Fibroblast of skin of scalp (primary cell): ENCODE results near the gene MICALL1. TPM values are rescaled to one million over a fixed set of nuclear protein-coding genes. Genes with fewer than 3 reads are reported as not detected.
A peak's percentile ranks its signal among the peaks of the same experiment; 100 is the strongest.

Experiments
- DNase-seq: peaks from one replicate; pipeline ENCODE4 v3.0.0-alpha.2; 2013
- polyA plus RNA-seq, 2 experiments: library from polyadenylated mRNA; unstranded; fragments of 120-200 nt; gene quantifications; one replicate each; pipeline ENCODE4 v1.2.1, GENCODE V29; 2013; ENCODE audit not compliant: insufficient read length in 2 of 2

The MICALL1 gene, protein sequence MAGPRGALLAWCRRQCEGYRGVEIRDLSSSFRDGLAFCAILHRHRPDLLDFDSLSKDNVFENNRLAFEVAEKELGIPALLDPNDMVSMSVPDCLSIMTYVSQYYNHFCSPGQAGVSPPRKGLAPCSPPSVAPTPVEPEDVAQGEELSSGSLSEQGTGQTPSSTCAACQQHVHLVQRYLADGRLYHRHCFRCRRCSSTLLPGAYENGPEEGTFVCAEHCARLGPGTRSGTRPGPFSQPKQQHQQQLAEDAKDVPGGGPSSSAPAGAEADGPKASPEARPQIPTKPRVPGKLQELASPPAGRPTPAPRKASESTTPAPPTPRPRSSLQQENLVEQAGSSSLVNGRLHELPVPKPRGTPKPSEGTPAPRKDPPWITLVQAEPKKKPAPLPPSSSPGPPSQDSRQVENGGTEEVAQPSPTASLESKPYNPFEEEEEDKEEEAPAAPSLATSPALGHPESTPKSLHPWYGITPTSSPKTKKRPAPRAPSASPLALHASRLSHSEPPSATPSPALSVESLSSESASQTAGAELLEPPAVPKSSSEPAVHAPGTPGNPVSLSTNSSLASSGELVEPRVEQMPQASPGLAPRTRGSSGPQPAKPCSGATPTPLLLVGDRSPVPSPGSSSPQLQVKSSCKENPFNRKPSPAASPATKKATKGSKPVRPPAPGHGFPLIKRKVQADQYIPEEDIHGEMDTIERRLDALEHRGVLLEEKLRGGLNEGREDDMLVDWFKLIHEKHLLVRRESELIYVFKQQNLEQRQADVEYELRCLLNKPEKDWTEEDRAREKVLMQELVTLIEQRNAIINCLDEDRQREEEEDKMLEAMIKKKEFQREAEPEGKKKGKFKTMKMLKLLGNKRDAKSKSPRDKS
- polyA plus RNA-seq (2013, experiment 1 of 2; ENCODE audit: insufficient read length) = 105 TPM
- polyA plus RNA-seq (2013, experiment 2 of 2; ENCODE audit: insufficient read length) = 106 TPM

DNA sequence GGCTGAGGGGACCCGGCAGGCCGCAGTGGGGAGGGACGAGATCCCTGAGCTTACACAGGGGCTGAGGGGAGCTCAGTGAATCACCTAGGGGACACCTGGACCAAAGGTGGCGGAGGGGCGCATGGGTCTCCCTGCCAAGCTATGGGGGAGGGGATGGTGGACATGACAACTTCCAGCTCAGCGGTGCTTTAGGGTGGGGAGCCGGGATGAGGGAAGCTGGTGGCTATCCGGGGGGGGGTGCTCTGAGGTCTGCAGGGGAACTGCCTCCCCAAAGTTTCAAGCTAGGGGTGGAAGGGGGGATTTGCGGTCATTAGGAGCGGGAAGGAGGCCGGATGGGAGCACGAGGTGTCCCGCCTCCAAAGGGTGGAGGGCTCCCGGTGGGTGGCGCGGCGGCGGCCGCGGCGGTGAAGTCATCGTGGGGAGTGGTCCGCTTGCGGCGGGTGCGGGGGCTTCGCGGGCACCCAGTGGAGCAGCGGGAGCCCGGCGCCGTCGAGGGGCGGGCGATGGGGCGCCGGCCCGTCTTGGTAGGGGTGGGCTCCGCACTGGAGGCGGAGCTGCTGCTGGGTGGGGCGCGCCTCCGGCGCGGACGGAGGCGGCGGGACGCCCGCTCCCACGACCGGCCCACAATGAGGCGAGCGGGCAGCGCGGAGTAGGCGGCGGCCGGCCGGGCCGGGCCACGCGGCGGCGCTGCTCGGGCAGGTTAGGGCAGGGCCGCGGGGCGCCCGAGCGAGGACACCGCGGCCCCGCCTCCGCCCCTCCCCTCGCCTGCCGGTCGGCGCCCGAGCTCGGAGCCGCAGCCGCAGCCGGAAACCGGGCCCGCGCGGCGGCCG is at the start of gene MICALL1:
TSS of gene MICALL1 (plus strand) at position 764 of the 830 bp plus-strand sequence. CDS start 126 bp downstream, outside the sequence.
- peak; percentile 91 for DNase-seq

DNA sequence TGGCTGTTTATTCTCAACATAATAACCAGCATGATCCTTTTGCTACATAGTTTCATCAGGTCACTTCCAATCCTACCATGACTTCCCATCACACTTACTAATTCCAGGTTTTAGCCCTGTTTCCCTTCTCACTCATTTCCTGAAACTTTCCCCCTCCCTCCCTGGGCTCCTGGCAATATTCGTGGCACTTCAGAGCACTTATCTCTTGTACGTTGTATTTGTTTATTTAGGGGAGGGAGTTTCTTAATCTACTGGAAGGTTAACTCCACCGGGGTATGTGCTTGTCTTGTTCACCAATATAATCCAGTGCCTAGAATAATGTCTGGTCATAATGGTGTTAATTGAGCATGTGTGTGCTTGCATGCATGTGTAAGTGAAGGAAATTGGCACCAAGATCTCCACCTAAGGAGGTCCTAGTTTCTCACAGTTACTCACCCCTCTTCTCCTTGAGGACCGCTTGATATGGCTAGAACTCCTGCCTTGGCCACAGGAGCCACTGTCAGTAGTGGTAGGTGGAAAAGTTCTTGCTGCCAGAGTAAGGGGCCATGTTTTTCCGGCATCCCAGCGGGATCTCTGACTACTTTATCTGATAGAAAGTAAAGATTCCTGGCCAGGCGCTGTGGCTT is 45.2 kb upstream of the MICALL1 start:
- DNase-seq = no peak

DNA sequence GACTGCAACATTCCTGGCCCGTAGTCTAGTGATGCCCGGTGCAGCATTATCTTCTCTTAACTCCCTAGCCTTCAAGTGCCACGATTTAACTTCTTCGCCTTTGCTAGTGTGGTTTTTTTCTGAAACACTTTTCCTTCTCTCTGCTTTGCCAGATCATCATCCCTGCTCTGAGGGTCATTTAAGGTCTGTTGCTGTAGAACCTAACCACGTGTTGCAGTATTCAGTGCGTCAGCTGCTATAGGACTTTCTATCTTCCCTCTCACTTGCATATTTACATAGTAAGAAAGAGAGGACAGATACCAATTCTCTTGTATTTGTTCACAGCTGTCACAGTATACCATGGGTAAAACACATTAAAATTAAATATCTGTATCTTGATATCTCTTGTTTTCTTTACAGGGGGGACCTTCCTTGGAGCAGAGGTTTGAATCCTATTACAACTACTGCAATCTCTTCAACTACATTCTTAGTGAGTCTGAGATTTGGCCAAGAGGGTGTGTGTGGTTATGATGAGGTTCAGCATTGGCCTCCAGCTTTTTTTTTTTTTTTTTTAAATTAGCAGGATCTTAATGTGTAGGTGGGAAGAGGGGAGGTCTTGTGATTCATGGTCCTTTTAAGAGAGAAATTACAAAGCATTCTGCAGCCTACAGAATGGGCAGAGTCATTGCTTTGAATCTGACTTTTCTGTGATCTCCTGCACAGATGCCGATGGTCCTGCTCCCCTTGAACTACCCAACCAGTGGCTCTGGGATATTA is 43.3 kb upstream of the MICALL1 start:
- DNase-seq = no peak

DNA sequence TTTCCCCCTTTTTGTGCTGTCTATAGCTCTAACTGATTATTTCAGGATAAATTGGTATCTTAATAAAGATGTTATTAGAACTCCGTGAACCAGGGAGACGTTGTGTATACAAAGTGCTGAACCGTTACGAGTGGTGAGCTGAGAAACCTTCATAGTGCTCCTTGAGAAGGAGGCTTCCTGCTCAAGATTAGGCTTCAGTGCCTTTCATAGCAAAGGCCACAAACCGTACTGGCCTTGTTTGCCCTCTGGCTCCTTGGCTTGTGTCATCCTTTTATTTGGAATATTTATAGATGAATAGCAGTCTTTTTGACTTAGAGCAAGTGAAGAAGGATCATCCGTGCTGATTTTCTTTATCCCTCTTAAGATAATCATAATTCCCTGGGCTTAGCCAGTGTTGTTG is 40.6 kb upstream of the MICALL1 start:
- DNase-seq = no peak

DNA sequence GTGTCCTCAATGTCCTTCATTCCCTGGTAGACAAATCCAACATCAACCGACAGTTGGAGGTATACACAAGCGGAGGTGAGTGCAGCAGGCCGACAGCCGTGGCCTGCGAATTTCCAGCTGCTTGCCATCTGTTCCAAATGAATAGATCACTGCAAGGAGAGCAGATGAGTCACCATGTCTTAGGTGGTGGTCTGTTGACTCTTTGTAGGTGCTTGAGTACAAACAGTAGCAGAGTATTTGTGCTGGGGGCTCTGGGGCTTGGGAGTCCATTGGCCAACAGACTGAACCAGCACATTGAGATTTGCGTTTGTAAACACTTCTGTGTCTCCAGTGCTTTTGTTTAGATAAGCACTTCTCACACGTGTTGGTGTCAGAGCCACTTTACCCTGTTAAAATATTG is 35.8 kb upstream of the MICALL1 start:
- no peak for DNase-seq

DNA sequence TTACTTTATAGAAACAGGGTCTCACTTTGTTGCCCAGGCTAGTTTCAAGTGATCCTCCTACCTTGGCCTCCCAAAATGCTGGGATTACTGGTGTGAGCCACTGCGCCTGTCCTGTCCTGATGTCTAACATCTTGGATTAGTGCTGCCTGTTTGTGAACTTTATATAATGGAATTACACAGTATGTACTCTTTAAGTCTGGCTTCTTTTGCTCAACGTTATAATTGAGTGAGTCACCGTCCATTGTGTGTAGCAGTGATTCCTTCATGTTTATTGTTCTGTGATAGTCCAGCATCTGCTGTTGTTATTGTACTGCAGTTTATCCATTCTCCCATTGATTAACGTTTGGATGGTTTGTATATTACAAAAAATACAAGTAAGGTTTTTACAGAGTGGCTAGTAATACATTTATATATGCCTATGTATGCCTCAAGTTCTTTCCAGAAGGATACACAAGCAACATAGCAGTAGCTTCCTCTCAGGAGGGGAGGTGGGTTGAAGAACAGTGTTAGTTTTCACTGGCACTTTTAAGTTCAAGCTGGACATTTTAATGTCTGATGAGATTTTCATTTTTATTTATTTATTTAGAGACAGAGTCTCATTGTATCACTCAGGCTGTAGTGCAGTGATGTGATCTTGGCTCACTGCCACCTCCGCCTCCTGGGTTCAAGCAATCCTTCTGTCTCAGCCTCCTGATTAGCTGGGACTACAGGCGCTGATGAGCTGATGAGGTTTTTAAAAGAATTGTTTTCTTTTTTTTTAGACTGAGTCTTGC is 25.2 kb upstream of the MICALL1 start:
- DNase-seq = peak; percentile 60

DNA sequence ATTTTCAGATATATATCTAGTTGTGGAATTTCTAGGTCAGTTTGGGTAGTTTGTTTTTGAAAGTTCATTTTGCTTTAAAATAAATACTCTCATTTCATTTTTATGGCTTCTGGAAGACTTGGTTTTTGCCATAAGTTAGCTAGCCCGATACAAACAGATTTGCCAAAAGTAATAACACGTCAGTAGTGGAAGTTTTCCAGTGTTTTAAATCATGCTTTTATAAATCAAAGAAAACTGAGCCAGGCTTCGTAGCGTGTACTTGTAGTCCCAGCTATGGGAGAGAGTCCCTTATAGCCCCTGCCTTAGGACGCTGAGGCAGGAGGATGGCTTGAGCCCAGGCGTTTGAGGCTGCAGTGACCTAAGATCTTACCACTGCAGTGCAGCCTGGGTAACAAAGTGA is 21.7 kb upstream of the MICALL1 start:
- DNase-seq = no peak

DNA sequence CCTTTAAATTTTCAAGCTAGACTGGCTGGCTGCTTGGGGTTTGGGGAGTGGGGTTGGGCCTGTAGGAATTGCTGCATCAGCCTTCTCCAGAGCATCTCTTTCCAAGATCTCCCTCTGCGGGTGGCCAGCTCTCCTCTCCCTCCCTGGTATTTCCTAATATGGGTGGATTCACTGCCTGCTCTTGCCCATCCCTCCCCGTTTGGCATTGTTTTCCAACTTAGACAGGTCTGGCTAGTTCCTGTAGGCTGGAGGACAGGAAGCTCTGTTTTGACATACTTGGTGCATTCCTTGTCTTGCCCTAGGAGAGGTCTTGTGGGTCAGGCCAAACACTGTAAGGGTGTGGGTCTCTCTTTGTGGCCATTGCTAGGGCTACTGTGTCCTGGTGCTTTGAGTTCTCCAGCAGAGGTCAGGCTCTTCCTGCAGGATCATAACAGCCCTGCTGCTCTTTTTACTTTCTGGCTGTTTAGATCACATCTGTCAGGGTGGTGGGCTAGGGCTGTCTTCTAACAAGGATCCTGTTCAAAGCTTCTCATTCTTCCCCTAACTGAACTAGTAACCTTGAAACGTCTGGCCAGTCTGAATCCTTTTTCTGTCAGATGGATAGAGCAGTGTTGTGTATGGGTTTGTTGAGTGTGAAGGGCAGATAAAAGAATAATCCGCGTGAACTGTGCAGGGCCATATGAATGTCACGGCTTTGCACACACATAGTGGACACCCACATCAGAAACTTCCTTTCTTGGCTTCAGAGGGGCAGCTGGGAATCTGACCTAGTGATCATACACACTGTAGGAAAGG is 18.3 kb upstream of the MICALL1 start:
- peak; percentile 99 for DNase-seq

DNA sequence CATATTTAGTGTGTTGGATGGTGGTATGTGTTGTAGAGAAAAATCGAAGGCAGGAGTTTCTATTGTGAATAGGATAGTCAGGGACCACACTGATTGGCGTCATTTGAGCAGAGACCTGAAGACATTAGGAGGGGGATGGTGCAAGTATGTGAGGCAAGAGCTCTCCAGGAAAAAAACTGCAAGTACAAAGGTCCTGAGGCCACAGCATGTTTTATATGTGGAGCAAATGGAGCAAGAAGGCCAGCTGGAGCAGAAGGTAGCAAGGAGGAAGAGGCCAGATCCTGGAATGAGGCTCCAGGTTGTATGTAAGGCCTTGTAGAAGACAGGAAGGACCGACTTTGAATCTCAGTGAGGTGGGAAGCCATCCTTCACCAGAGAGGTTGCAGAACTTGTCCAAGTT is 14.2 kb upstream of the MICALL1 start:
- DNase-seq = no peak

DNA sequence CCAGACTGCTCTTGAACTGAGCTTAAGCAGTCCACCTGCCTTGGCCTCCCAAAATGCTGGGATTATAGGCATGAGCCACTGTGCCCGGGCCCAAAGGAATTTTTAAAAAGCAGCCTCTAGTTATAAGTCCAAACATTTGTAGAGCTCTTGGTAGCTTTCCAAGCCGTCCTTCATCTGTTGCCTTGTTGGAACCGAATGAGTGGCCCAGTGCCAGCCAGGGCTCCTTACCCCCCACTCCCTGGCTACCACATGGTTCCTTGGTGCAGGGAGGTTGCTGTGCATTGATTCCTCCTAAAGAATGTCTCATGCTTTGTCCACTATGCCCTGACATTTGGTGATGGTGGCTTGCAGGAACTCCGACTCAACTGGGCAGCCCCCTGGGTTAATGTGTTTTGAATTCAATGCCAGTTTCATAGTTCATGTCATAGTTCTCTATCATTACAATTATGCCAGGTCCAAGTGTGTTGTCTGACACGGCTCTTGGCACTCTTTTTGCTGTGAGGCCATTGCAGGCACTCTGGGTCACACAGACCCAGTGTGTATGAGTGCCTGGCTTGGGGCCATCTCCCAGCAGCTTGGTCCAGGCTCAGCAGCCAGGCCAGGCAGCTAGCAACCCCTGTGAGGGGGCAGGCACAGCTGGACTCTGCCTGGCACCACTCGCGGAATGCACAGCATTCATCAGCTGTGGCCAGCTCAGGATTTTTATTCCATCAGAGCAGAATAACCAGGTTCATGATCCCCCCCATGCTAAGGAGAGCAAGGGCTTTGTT is 13.3 kb upstream of the MICALL1 start:
- no peak for DNase-seq

DNA sequence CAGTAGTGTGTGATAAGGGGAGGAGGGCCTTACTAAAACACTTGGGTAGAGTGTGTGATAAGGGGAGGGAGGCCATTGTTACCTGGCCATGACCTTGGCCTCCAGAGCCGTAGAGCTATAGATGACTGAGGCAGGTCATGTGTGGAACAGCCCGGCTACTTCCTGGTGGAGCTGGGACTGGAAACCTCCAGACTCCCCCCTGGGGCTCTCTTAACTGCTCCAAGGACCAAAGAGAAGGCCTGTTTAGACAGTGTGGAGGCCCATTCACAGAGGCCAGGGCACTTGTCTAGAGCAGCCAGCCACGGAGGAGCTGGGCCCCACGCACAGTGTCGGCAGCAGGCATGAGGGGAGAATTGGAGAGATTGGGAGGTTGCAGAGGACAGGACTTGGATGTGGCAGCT is 12.5 kb upstream of the MICALL1 start:
- DNase-seq = no peak

DNA sequence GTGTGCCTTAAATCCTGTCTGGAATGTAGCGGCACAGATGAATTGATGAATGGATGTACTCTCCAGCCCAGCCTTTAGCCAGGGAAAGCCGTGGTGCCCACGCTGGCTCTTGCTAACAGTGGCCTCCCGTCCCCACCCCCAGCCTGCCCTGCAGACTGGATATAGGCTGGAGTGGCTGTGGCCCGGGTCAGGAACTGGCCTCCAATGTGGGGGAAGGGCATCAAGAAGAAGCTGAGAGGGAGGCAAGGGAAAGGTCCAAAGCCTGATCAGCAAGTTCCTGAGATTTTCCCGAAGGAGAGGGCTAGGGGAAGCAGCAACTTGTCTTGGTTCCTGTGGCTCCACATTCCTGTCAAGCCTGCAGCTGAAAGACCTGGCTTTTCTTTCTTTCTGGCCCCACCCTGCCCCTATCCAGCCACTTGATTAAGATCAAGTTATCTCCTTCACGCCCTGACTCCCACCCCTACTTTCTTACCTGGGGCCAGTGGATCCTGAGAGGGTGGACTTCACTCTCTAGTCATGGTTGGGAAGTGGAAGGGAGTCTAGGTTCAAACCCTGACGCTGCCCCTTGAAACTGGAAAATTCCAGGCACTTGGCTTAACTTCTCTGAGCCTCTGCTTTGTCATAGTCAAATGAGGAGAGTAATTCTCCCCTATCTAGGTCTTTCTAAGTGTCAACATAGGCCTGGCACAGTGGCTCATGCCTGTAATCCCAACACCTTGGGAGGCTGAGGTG is 11.0 kb upstream of the MICALL1 start:
- DNase-seq = no peak

DNA sequence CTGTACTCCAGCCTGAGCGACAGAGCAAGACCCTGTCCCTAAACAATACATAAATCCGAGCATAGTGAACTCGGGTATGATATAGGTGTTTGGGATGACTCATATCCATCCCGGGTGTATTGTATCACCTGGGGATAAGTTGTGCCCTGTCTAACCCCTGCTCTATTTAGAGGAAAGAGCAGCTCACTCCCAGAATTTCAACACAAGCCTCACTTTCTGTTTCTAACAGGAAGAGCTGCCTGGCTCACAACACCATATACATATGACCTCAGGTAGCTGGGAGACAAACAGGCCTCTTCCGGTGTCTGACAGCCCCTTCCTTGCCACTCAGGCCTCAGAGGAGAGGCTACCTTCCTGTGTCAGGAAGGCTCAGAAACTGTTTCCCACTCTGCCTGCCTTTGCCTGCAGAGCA is 9.9 kb upstream of the MICALL1 start:
- no peak for DNase-seq

DNA sequence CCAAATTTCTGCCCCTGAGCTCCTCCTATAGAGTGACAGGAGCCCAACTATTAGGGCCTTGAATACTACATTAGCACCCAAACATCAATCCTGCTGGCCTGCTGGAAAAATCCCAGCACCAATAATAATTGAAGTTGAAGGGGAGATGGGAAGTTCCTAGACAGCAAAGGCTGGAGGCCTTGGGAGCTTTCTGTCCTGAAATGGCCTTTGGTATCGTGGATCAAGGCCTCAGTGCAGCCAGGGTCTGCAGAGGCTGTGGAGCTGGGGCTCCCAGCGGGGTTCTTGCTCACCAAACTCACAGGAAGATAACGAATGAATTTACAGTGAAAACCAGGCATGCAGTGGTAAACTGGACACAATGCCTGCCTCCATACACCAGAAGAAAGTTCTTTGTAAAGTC is 9.2 kb upstream of the MICALL1 start:
- no peak for DNase-seq

DNA sequence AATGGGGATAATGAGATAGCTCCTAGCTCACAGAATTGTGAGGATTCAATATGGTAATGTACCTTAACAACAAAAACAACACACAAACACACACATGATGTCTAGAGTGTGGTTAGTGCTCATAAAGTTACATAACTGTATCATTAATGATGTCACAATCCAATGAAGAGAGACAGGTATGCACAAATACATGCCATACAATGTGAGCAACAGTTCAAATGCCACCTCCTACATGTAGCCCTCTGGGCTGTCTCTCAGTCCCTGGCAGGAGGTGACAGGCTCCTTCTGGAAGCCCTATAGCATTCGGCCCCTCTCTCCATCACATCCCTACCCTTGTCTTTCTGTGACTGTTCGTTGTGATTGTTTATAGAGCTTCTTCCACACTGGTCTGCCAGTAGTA is 8.3 kb upstream of the MICALL1 start:
- no peak for DNase-seq

DNA sequence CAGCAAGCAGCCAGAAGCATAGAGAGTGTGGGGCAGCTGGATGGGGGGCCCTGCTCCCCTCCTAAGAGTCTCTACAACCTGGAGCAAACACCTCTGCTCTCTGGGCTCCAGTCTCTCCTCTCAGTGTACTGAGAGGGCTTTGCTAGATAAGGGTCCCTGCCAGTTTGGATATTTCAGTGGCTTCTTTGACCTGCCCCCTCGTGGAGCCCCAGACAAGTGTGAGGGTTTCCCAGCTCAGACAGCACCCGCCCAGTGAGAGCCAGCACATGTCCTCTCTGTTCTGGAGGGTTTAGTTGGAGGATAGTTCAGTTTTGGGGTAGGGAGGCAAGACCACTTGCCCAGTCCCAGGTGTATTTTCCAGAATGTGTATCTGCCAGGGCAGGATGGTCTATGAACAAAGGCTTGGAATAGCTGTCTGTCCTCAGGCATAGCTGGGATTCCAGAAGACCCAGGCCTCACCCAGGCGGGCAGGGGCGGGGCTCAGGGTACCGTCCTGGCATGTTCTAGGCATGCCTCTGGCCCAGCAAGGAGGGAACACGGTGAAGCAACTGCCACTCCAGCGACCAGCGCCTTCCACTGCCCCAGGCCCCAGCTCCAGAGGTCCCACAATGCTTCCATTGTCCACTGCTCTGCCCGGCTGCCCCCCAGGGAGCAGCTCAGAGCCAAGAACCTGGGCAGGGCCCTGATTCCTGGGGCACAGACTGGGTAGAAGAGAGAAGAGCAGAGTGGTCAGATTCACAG is 7.5 kb upstream of the MICALL1 start:
- DNase-seq = peak; percentile 41
